Stimulated activated CD8-positive, alpha-beta memory T cell treated with anti-CD3 and anti-CD28 coated beads, Interleukin-7, amount 100 ng/mL, for 1 hour (primary cell): ENCODE data around the gene PSMD8.
"Not testable (repeated sequence)": the region's sequence is repeated elsewhere in the genome, so short reads cannot be mapped to it uniquely, and the experiment has no call there.

ENCODE experiments used
- DNase-seq, 2 donors: peaks; one replicate each; pipeline ENCODE4 v3.0.0-alpha.2; 2020; ENCODE audit warnings: low read depth in 2 of 2

The PSMD8 gene

DNA sequence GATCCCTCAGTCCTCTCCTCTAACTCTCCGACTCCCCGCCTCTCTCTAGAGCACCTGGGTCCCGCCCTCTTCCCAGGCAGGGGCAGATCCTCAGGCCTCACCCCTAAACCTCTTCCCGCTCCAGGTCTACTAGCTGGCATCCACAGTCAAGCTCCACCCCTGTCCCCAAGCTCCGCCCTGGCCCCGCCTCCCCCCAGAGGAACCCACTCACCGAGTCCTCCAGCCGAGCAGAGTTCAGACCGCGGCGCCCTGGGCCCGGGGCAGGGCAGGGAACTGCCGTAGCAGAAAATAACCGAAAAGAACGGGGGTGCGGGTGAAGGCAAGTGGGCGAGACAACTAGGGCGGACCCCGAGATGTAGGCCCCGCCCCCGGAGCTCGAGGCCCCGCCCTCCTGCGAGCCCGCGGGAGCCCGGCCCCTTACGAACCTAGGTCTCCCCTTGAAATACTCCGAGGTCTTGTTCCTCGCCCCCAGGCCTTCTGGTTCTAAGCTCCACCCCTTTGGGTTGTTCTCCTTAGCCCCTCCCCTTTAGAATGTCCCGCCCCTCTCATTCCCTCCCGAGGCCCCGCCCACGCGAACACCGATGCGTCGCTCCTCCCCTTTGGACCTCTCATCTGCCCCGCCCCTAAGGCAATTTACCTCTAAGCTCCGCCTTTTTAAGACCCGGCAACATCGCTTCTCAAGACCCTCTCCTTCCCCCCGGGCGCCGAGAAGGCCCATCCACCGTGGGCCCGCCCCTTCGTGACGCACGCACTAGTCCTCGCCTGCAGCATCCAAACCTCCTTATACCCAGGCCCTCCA is 13.4 kb downstream of the PSMD8 start, which contains the start of gene GGN:
GGN (minus strand) TSS at position 485 of the 799 bp plus-strand sequence. CDS start 773 bp downstream, outside the sequence.
- peak; percentile 24 to 51 for DNase-seq

DNA sequence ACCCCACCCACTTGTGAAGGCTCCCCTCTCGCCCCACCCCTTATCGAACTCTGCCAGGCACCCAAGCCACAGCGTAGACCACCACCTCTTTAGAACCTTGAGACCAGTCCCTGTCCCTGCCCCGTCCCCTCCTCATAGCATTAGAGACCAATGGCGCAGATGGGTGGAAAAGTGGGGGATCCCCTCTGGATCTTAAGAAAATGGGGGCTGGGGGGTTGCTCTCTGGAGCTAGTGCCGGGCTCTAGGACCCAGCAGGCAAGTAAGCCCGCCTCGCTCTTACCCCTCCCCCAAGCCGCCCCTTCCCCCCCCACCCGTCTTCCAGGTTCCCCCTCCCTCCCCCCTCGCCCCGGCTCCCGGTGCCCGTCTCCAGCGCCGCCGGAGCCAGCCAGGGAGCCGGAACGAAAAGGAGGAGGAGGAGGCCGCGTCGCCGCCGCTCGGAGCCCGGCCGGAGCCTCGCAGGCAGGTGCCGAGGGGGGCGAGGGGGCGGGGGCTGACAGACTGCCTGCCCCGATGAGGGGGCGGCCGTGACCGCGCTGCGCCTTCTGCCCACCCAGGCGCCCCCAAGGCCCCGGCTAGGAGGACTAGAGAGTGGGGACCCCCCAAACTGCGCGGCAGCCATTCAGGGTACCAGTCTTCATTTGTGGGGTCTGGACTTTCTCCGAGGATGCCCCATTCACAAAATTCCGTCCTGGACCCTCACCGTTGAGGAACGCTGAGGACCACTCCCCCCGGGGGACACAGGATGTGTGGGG is 14.2 kb downstream of the PSMD8 start, which contains the start of gene SPRED3:
SPRED3 (plus strand) TSS at position 349 of the 752 bp plus-strand sequence. CDS start 1,606 bp downstream, outside the sequence.
- no peak for DNase-seq

- no peak for DNase-seq
These were observed 14.9 kb downstream of the PSMD8 start for GRCh38 chr19:38389101-38389925.

DNA sequence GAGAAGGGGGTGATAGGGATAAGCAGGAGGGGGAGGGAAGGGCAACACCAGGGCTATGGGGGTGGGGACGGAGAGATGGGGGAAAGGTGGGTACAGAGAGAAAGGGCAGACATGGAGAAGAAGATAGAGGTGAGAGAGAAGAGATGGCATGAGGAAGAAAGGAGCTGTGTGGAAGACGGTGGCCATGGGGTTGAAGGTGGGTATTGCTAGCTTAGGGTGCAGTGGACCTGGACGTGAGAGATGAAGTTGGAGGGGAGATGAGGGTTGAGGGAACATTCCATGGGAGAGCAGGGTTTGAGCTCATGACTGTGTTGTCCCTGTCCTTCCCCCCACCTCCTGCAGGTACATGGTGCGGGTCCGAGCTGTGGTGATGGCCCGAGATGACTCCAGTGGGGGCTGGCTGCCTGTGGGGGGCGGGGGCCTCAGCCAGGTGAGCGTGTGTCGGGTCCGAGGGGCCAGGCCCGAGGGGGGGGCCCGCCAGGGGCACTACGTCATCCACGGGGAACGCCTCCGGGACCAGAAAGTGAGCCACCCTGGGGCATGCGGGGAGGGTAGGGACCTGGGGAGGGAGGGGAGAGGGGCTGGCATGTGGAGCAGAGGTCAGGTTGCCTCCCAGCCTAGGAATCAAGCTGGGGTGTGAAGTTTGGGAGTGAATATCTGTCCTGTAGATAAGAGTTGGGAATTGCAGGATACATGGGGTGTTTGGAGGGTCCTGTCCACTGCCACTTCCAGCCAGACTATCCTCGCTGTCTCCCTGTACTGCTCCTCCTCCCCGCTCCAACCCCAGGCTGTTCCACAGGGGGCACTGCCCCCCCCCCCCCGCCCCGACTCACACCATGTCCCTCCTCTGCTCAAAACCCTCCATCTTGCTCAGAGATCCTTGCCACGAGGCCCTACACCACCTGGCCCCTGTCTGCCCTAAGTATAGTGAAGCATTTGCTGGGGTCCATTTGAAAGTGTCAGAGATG is 15.9 kb downstream of the PSMD8 start:
- DNase-seq = no peak

GRCh38 chr19:38391911-38392464 is 17.6 kb downstream of the PSMD8 start:
- DNase-seq = no peak

DNA sequence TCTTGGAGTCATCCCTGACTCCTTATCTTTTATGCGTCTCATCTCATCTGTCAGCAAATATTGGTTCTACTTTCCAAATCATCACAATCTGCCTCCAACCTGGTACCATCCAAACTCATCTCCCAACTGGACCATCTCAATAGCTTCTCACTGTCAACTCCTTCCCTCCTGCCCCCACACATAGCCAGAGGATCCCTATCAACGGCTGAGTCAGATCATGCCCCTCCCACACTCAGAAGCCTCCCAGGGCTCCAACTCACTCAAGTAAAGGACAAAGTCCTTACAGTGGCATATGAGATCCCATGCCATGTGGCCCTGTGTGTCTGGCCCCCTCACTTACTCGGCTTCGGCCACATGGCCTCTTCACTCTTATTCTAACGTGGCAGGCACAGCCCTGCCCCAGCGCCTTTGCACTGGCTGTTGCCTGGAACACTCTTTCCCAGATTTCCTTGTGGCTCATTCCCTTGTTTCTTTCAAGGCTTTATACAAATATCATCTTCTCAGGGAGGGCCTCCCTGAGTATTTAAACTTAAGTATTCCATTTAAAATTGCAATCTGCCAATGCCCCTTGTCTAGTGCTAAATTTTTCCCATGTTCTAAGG is 18.4 kb downstream of the PSMD8 start:
- DNase-seq = no peak

DNA sequence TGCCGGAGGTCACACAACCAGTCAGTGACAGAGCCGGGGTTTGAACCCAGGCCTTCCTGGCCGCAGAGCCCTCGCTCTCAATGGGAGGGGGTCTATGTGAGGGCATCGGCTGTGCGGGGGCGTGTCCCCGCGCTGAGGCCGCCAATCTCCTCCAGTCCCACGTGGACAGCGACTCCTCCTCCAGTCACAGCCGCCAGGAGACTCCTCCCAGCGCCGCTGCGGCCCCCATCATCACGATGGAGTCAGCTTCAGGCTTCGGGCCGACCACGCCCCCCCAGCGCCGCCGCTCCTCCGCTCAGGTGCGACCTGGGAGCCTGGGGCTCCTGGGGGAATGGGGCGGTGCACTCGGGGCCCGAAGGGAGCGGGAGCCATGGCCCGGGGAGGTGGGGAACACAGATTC is 20.1 kb downstream of the PSMD8 start:
- no peak for DNase-seq

DNA sequence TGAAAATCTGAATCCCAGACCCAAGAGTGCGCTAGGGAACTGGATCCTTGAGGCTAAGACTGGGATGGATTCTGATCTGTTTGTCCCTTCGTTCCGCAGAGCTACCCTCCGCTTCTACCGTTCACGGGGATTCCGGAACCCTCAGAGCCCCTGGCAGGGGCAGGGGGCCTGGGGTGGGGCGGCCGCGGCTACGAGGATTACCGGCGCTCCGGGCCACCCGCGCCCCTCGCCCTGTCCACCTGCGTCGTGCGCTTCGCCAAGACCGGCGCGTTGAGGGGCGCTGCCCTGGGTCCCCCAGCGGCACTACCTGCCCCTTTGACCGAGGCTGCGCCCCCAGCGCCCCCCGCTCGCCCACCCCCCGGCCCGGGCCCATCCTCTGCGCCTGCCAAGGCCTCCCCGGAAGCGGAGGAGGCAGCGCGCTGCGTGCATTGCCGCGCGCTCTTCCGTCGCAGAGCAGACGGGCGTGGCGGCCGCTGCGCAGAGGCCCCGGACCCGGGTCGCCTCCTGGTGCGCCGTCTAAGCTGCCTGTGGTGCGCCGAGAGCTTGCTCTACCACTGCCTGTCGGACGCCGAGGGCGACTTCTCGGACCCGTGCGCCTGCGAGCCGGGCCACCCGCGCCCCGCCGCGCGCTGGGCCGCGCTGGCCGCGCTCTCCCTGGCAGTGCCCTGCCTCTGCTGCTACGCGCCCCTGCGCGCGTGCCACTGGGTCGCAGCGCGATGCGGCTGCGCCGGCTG is 21.2 kb downstream of the PSMD8 start:
- no peak for DNase-seq

DNA sequence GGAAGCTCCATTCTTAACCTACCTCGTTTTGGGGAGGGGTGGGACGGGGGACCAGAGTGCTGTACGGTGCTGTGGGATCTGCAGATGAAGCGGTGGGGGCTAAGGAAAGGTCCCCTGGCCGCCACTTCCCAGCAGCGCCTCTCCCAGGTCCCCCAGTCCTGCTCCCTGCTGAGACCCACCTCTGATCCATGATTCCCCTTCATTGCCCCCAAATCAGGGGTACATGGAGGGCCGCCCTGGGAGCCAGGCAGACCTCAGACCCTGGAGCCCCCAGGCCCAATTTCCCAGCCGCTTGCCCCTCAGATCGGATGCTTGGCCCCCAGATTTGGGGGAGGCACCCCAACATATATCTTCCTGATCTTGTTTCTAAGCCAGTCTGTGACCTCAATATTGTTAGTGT is 24.7 kb downstream of the PSMD8 start:
- no peak for DNase-seq

GRCh38 chr19:38399537-38399936 is 25.2 kb downstream of the PSMD8 start:
- DNase-seq = no peak

- no peak for DNase-seq
These were observed 26.0 kb downstream of the PSMD8 start for GRCh38 chr19:38400361-38400760.

GRCh38 chr19:38401148-38401547 is 26.8 kb downstream of the PSMD8 start:
- DNase-seq = no peak

GRCh38 chr19:38402623-38402966 is 28.2 kb downstream of the PSMD8 start:
- no peak for DNase-seq

DNA sequence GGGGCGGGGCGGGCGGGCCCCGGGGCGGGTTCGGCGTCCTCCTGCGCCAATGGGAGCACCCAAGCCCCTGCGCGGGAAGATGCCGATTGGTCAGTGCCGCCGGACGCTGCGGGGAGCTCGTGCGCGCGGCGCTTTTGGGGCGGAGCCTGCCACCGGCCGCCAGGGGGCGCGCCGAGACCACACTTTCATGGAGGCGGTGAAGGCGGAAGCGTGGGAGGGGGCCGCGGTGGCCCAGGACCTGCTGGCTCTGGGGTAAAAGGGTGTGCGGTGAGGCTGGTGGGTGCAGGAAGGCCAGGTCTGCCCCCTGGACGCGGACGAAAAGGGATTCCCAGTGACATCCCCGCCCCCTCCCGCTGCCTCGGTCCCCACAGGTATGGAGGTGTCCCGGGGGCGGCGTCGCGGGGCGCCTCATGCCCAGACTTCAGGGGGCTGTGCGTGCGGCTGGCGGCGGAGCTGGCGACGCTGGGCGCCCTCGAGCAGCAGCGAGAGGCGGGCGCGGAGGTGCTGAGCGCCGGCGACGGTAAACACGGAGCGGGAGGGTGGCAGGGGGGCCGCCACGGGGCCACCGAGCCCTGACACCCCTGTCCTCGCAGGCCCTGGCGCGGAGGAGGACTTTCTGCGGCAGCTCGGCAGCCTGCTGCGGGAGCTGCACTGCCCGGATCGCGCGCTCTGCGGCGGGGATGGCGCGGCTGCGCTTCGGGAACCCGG is 28.8 kb downstream of the PSMD8 start, which contains the start of gene FAM98C:
FAM98C (plus strand) TSS at position 127 of the 708 bp plus-strand sequence; CDS start at position 188, 61 bp downstream.
- DNase-seq = peak; percentile 94

- DNase-seq = no peak
These were observed 30.5 kb downstream of the PSMD8 start for GRCh38 chr19:38404858-38405257.

- no peak for DNase-seq
These were observed 30.9 kb downstream of the PSMD8 start for GRCh38 chr19:38405276-38405675.

DNA sequence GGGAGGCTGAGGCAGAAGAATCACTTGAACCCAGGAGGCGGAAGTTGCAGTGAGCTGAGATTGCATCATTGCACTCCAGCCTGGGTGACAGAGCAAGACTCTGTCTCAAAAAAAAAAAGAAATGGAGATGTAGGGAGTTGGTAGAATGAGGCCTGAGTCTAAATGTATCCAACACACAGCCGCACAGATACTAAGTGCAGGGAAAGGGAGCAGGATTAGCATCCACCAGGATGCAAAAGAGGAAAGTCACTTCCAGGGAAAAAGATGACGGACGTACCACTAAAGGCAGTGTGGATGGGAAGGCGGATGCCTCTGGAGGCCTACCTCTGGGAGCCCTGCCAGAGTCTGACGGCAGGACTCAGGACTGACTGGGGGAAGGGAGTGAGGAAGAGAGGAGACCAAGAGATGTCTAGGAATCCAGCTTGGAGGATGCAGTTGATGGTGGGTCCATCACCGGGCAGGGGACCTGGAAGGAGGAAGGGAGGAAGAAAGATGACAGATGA is 35.3 kb downstream of the PSMD8 start:
- DNase-seq = no peak

GRCh38 chr19:38410407-38410806 is 36.0 kb downstream of the PSMD8 start:
- not testable (repeated sequence) for DNase-seq
